Transverse colon (tissue), 3 donors: ENCODE data around the gene EPB41L5.
"Not testable (repeated sequence)": the region's sequence is repeated elsewhere in the genome, so short reads cannot be mapped to it uniquely, and the experiment has no call there.

Experiments
- EP300 ChIP-seq: sonication (generic); formaldehyde crosslinking; IDR thresholded peaks from one replicate; pipeline ENCODE4 v1.6.1; 2017; ENCODE audit warnings: antibody characterized with exemption, low read depth
- POLR2AphosphoS5 ChIP-seq, 3 donors: sonication (generic); formaldehyde crosslinking; IDR thresholded peaks; one replicate each; pipeline ENCODE4 v1.6.1; 2016; ENCODE audit warnings: antibody characterized with exemption in 3 of 3

GRCh38 chr2:119996896-119997891 is 15.7 kb upstream of the EPB41L5 start:
- TF ChIP-seq EP300; POLR2AphosphoS5 (IDR thresholded peaks at IDR 0.05): not testable (repeated sequence)
